IMR-90 (cell line): ENCODE data around the gene SYTL2. TPM values are rescaled to one million over a fixed set of nuclear protein-coding genes. Genes with fewer than 3 reads are reported as not detected.

Experiments
- ATAC-seq: fragments of 200-7000 bp; cut with Tn5 transposase; 2 replicates; pipeline ENCODE4 v1.9.1; 2020; ENCODE audit warnings: low read depth, mild to moderate bottlenecking, moderate library complexity
- BruUV-seq: library from RNA; stranded (reverse); fragments of 400-500 nt; replicated peaks from 2 replicates; lab custom pipeline; 2021; lab: Mats Ljungman, UMichigan
- CTCF ChIA-PET: fragments of 300-600 bp; formaldehyde crosslinking; extraction: SDS; loops from one replicate; lab custom pipeline; 2021; ENCODE audit warnings: antibody characterized with exemption; lab: Yijun Ruan, JAX
- POLR2A ChIA-PET: fragments of 300-600 bp; sonication (Branson Sonifier 250); formaldehyde crosslinking; loops from one replicate; lab custom pipeline; 2022; ENCODE audit warnings: antibody characterized with exemption; ENCODE audit not compliant: unreplicated experiment; lab: Charles Lee
- DNase-seq: peaks from one replicate; pipeline ENCODE4 v3.0.0; 2013
- H2AFZ ChIP-seq: replicated peaks from 2 replicates; pipeline ENCODE3; 2013; ENCODE audit warnings: low read length, mild to moderate bottlenecking; ENCODE audit not compliant: poor library complexity
- H2AK5ac ChIP-seq: 2 replicates; pipeline ENCODE4 v1.6.1; 2013; ENCODE audit warnings: low read depth, low read length, inconsistent platforms
- H2AK9ac ChIP-seq: replicated peaks from 2 replicates; pipeline ENCODE3; 2013; ENCODE audit warnings: mild to moderate bottlenecking, low read depth, low read length, moderate library complexity; ENCODE audit not compliant: poor library complexity
- H2BK120ac ChIP-seq: 2 replicates; pipeline ENCODE4 v1.6.1; 2013; ENCODE audit warnings: low read depth, low read length, inconsistent platforms
- H2BK15ac ChIP-seq: 3 replicates; pipeline ENCODE4 v1.6.1; 2013; ENCODE audit warnings: low read depth, low read length, inconsistent platforms
- H2BK20ac ChIP-seq: 2 replicates; pipeline ENCODE4 v1.6.1; 2013; ENCODE audit warnings: low read depth, mild to moderate bottlenecking, inconsistent platforms, low read length, moderate library complexity
- H2BK5ac ChIP-seq: 2 replicates; pipeline ENCODE4 v1.6.1; 2013; ENCODE audit warnings: mild to moderate bottlenecking, low read depth, low read length, inconsistent platforms; ENCODE audit not compliant: poor library complexity, severe bottlenecking
- H3K14ac ChIP-seq: replicated peaks from 2 replicates; pipeline ENCODE4 v1.6.1; 2013; ENCODE audit warnings: low read depth, low read length, inconsistent platforms
- H3K18ac ChIP-seq: 2 replicates; pipeline ENCODE4 v1.6.1; 2013; ENCODE audit warnings: low read depth, low read length, control low read depth
- H3K23ac ChIP-seq: 2 replicates; pipeline ENCODE4 v1.6.1; 2013; ENCODE audit warnings: low read depth, low read length, inconsistent platforms
- H3K27ac ChIP-seq: 2 replicates; pipeline ENCODE4 v1.5.1; 2013; ENCODE audit warnings: mild to moderate bottlenecking, control low read depth, low read length; ENCODE audit not compliant: insufficient read depth
- H3K27me3 ChIP-seq: 2 replicates; pipeline ENCODE4 v1.6.1; 2013; ENCODE audit warnings: low read length; ENCODE audit not compliant: control insufficient read depth, insufficient read depth
- H3K36me3 ChIP-seq: 2 replicates; pipeline ENCODE4 v1.6.1; 2013; ENCODE audit warnings: low read length, mixed read lengths; ENCODE audit not compliant: control insufficient read depth, insufficient read depth
- H3K4ac ChIP-seq: 2 replicates; pipeline ENCODE4 v1.6.1; 2013; ENCODE audit warnings: low read depth, low read length, inconsistent platforms
- H3K4me1 ChIP-seq: 2 replicates; pipeline ENCODE4 v1.6.1; 2013; ENCODE audit warnings: low read length, mixed read lengths; ENCODE audit not compliant: control insufficient read depth, insufficient read depth
- H3K4me2 ChIP-seq: 2 replicates; pipeline ENCODE4 v1.6.1; 2013; ENCODE audit warnings: low read depth, mild to moderate bottlenecking, control low read depth, low read length, moderate library complexity
- H3K4me3 ChIP-seq: 2 replicates; pipeline ENCODE4 v1.5.1; 2013; ENCODE audit warnings: low read depth, mild to moderate bottlenecking, control low read depth, low read length, moderate library complexity; ENCODE audit not compliant: insufficient read depth
- H3K56ac ChIP-seq: 2 replicates; pipeline ENCODE4 v1.6.1; 2013; ENCODE audit warnings: low read length, inconsistent platforms; ENCODE audit not compliant: insufficient read depth; ENCODE audit errors: extremely low read depth
- H3K79me1 ChIP-seq, 2 experiments: 2 replicates each; pipeline ENCODE4 v1.6.1; 2013; ENCODE audit warnings: low read length in 2 of 2, inconsistent platforms in 1 of 2, low read depth in 1 of 2
- H3K9ac ChIP-seq: 2 replicates; pipeline ENCODE4 v1.6.1; 2013; ENCODE audit warnings: low read depth, low read length, control low read depth
- H3K9me1 ChIP-seq: 2 replicates; pipeline ENCODE4 v1.6.1; 2013; ENCODE audit warnings: low read length, inconsistent platforms; ENCODE audit not compliant: insufficient read depth
- H3K9me3 ChIP-seq: 2 replicates; pipeline ENCODE4 v1.6.1; 2013; ENCODE audit warnings: low read length; ENCODE audit not compliant: control insufficient read depth, insufficient read depth
- H4K20me1 ChIP-seq: 2 replicates; pipeline ENCODE4 v1.6.1; 2013; ENCODE audit warnings: low read length, inconsistent platforms; ENCODE audit not compliant: insufficient read depth
- H4K5ac ChIP-seq: 2 replicates; pipeline ENCODE4 v1.6.1; 2013; ENCODE audit warnings: mild to moderate bottlenecking, low read depth, low read length, control low read depth
- H4K8ac ChIP-seq, 2 experiments: 2 replicates each; pipeline ENCODE4 v1.6.1; 2013; ENCODE audit warnings: low read depth in 2 of 2, low read length in 2 of 2, control low read depth in 1 of 2, inconsistent platforms in 1 of 2
- H4K91ac ChIP-seq: 2 replicates; pipeline ENCODE4 v1.6.1; 2013; ENCODE audit warnings: low read depth, low read length, inconsistent platforms; ENCODE audit not compliant: insufficient read depth
- BHLHE40 ChIP-seq: fragments of 150-350 bp; IDR thresholded peaks from 2 replicates; pipeline ENCODE4 v1.6.1; 2016; ENCODE audit warnings: mild to moderate bottlenecking, low read depth, low read length
- FOS ChIP-seq: fragments of 150-350 bp; IDR thresholded peaks from 2 replicates; pipeline ENCODE4 v1.6.1; 2016; ENCODE audit warnings: low read depth, low read length
- MXI1 ChIP-seq: IDR thresholded peaks from 2 replicates; pipeline ENCODE4 v1.6.1; 2012; ENCODE audit warnings: low read depth, mild to moderate bottlenecking, low read length, moderate library complexity, borderline replicate concordance
- WGBS, 2 experiments: methylation state at CpG; one replicate each; pipeline versions ENCODE4 v1.1.5 to v1.1.7; 2013; ENCODE audit warnings: missing lambda C conversion rate in 2 of 2; ENCODE audit not compliant: insufficient read length in 1 of 2; ENCODE audit errors: extremely low coverage in 2 of 2; 5-methylcytosine and 5-hydroxymethylcytosine counted together
- dilution Hi-C: fragments of 300-500 bp; cut with HindIII; formaldehyde crosslinking; loops from one replicate; pipeline ENCODE4 v1.14.3; 2018; ENCODE audit warnings: low sequenced_read_pairs; ENCODE audit not compliant: unreplicated experiment
- in situ Hi-C: fragments of 300-500 bp; cut with MboI; formaldehyde crosslinking; loops from 3 replicates; pipeline ENCODE4 v1.14.3; 2019; ENCODE audit warnings: low sequenced_read_pairs, inconsistent platforms, mixed read lengths
- intact Hi-C: fragments of 100-400 bp; cut with micrococcal nuclease; formaldehyde crosslinking; loops from 2 replicates; pipeline ENCODE4 v1.10.0; 2022
- polyA plus RNA-seq, 3 experiments: library from polyadenylated mRNA; depleted of rRNA; stranded (reverse); fragments of >200 nt; gene quantifications; 2 replicates each; pipeline ENCODE4 v1.2.3, GENCODE V29; 2012; ENCODE audit warnings: low replicate concordance in 1 of 3
- total RNA-seq: library from RNA; depleted of rRNA; stranded (reverse); fragments of >200 nt; gene quantifications from 2 replicates; pipeline ENCODE4 v1.2.3, GENCODE V29; 2012

Gene SYTL2
- total and polyA plus RNA-seq, 2 of the 4 experiments (the other 2 are of a cell fraction) = 45.2 to 70.0 TPM

DNA sequence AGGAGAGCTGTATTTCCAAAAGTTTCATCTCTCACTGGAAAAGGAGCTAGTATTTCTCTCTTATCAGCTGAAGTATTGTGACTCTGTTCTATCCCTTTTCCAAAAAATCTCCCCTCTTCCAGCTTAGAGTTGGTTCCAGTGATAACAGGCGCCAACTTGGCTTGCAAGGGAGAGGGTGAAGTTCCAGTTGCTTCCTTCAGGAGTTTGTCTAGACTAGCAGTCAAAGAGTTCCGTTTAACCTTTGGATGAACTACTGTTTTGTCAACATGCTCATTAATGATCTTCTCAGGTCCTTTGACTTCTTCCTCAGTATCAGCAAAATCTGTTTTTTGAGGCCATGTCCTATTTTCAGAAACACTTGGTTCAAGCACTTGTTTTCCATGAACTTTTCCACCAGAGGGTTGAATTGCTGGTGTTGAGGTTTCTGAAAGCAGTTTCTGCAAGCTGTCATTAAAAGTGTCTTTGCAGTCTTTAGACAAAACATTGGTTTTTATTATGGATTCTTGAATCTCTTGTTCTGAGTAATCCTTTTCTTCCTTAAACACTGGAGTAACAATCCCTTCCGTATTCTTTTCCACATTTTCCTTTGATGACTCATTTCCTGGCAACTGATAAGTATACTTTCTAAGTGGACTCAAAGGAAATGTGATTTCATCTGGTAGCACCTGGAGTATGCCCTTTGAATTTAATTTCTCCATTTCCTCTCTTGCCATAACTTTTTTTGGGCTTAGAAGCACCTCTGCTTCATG lies 85.3 kb downstream of the SYTL2 start:
- H4K20me1 ChIP-seq = no peaks in the 10 kb centered on the region
- intact Hi-C loops = no loop called here
- H4K8ac ChIP-seq = peak overlapping the region; percentile 62 to 89
- H2BK15ac ChIP-seq = peak overlapping the region; percentile 95
- dilution Hi-C loops = no loop called here
- H2AFZ ChIP-seq = no peak overlapping the region
- H3K18ac ChIP-seq = peak overlapping the region; percentile 89
- TF ChIP-seq FOS (peak; percentile 97), BHLHE40 (peak; percentile 48; the same call in 1 of the 2 replicates), MXI1 (no peak)
- peak overlapping the region; percentile 90 for H2BK20ac ChIP-seq
- H4K5ac ChIP-seq = peak overlapping the region; percentile 81
- H2AK9ac ChIP-seq = peak overlapping the region; percentile 43
- in situ Hi-C loops = no loop called here
- H2BK120ac ChIP-seq = peak overlapping the region; percentile 94
- ChIA-PET POLR2A (no interaction called here), CTCF (interaction anchor here (1.2 kb wide), 1 partner anchor 25 kb away, joined by 6 read pairs; no protein-coding TSS in a partner anchor)
- peaks cover 8 to 9% of the 10 kb centered on the region in 2 experiments; a peak in 2 of 4 replicates for H3K79me1 ChIP-seq
- no peak overlapping the region for H3K4me3 ChIP-seq
- peak overlapping the region; percentile 96 for H2AK5ac ChIP-seq
- H3K14ac ChIP-seq = peak overlapping the region; percentile 59
- H3K4me1 ChIP-seq = peaks cover 10% of the 10 kb centered on the region; the same call in 1 of the 2 replicates
- peak; percentile 97 for DNase-seq
- WGBS, 2 experiments = no CpG with 5 or more reads among the region's 3 CpGs
- H3K9ac ChIP-seq = no peak overlapping the region; the same call in 1 of the 2 replicates
- H3K23ac ChIP-seq = peak overlapping the region; percentile 46
- H3K56ac ChIP-seq = peak overlapping the region; percentile 69; the same call in 1 of the 2 replicates
- ATAC-seq = peak; percentile 83
- peak overlapping the region; percentile 84 for H4K91ac ChIP-seq
- peak overlapping the region; percentile 84 for H3K27ac ChIP-seq
- H2BK5ac ChIP-seq = peak overlapping the region; percentile 92
- peak overlapping the region; percentile 13; the same call in 1 of the 2 replicates for H3K4me2 ChIP-seq
- BruUV-seq = TSS peak; percentile 19
- H3K9me1 ChIP-seq = peaks cover 4% of the 10 kb centered on the region
- peaks cover 3% of the 10 kb centered on the region; the same call in 1 of the 2 replicates for H3K36me3 ChIP-seq
- H3K27me3 ChIP-seq = no peaks in the 10 kb centered on the region
- no peaks in the 10 kb centered on the region for H3K9me3 ChIP-seq
- peak overlapping the region; percentile 81; the same call in 1 of the 2 replicates for H3K4ac ChIP-seq
